AG04450 (cell line): Measurements from ENCODE around the gene TMPRSS11F. TPM values are rescaled to one million over a fixed set of nuclear protein-coding genes. Genes with fewer than 3 reads are reported as not detected.
"Not testable (repeated sequence)": the region's sequence is repeated elsewhere in the genome, so short reads cannot be mapped to it uniquely, and the experiment has no call there.

Source experiments
- CTCF ChIA-PET: fragments of 300-600, 350-600 bp; formaldehyde crosslinking; extraction: SDS; loops from one replicate; lab custom pipeline; 2022; ENCODE audit warnings: antibody characterized with exemption, inconsistent platforms; lab: Charles Lee
- POLR2A ChIA-PET: fragments of 350-600 bp; formaldehyde crosslinking; extraction: SDS; loops from one replicate; lab custom pipeline; 2021; ENCODE audit warnings: antibody characterized with exemption, inconsistent platforms; lab: Yijun Ruan, JAX
- DNase-seq: peaks from one replicate; pipeline ENCODE4 v3.0.0-alpha.2; 2011; ENCODE audit warnings: low read depth, low spot score
- H3K27ac ChIP-seq: one replicate; pipeline ENCODE4 v1.5.1; 2012; ENCODE audit warnings: low read depth, low read length, control low read depth
- H3K27me3 ChIP-seq: one replicate; pipeline ENCODE4 v1.6.0; 2012; ENCODE audit warnings: low read length; ENCODE audit not compliant: control insufficient read depth, insufficient read depth
- H3K4me3 ChIP-seq: 2 replicates; pipeline ENCODE4 v1.5.1; 2011; ENCODE audit warnings: mild to moderate bottlenecking, low read depth, low read length, control low read depth
- H3K9me3 ChIP-seq: 2 replicates; pipeline ENCODE4 v1.5.1; 2012; ENCODE audit warnings: low read length; ENCODE audit not compliant: control insufficient read depth, insufficient read depth
- polyA minus RNA-seq: library from RNA; depleted of rRNA, polyadenylated mRNA; stranded (reverse); fragments of >200 nt; gene quantifications from 2 replicates; pipeline ENCODE4 v1.2.3, GENCODE V29; 2011; rRNA and poly(A)+ RNA removed
- polyA plus RNA-seq: library from polyadenylated mRNA; depleted of rRNA; stranded (reverse); fragments of >200 nt; gene quantifications from 2 replicates; pipeline ENCODE4 v1.2.3, GENCODE V29; 2011; rRNA removed
- TF ChIP-seq, protein P1 (sequence below): IDR thresholded peaks from 2 replicates; pipeline ENCODE4 v1.5.1; 2011; ENCODE audit warnings: low read depth, low read length, control low read depth, inconsistent platforms

TMPRSS11F gene
- not detected in 2 replicates for polyA plus RNA-seq
- not detected in 2 replicates for polyA minus RNA-seq

DNA sequence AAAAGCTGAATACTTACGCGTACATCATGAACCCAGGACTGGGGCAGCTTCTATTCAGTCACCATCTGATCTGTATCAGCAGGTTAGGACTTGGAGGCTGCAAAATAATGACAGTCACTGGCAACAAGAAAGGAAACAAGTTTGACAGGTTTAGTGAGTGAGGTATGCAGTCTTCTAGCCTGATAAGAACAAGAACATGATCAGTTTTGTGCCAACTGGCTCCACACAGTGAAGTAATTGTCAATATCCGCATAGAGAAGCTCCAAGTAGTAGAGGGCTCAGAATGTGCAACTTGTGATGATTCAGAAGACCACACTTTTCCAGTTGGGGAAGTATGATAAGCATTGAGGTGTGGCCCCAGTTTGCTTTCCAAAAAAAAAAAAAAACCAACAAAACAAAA is at the start of gene TMPRSS11F:
Gene TMPRSS11F, minus strand, starts transcription at position 77 of the 400 bp plus-strand sequence. Its CDS starts 49 bp downstream, at position 28.
- TF ChIP-seq, protein P1, sequence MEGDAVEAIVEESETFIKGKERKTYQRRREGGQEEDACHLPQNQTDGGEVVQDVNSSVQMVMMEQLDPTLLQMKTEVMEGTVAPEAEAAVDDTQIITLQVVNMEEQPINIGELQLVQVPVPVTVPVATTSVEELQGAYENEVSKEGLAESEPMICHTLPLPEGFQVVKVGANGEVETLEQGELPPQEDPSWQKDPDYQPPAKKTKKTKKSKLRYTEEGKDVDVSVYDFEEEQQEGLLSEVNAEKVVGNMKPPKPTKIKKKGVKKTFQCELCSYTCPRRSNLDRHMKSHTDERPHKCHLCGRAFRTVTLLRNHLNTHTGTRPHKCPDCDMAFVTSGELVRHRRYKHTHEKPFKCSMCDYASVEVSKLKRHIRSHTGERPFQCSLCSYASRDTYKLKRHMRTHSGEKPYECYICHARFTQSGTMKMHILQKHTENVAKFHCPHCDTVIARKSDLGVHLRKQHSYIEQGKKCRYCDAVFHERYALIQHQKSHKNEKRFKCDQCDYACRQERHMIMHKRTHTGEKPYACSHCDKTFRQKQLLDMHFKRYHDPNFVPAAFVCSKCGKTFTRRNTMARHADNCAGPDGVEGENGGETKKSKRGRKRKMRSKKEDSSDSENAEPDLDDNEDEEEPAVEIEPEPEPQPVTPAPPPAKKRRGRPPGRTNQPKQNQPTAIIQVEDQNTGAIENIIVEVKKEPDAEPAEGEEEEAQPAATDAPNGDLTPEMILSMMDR: no peak
- peaks cover 5% of the 10 kb centered on the region; the same call in 1 of the 2 replicates for H3K9me3 ChIP-seq
- DNase-seq: no peak
- no peaks in the 10 kb centered on the region for H3K27me3 ChIP-seq
- H3K4me3 ChIP-seq: no peak within 1 kb of the TSS
- ChIA-PET POLR2A (no interaction called here), CTCF (interaction anchor here (0.5 to 1.0 kb wide), 3 partner anchors 46 to 736 kb away, joined by 3 to 4 read pairs (median 4); no protein-coding TSS in a partner anchor)
- no peak within 1 kb of the TSS for H3K27ac ChIP-seq

- CTCF ChIA-PET: interaction anchor here (0.6 to 3.5 kb wide), 3 partner anchors 111 to 308 kb away, joined by 3 to 16 read pairs (median 6); no protein-coding TSS in a partner anchor
- POLR2A ChIA-PET: no interaction called here
Measured at GRCh38 chr4:68176904-68177303, 47.2 kb upstream of the TMPRSS11F start.

GRCh38 chr4:68176500-68176899 is 46.8 kb upstream of the TMPRSS11F start:
- no peak for DNase-seq
- Histone ChIP-seq H3K4me3 (no peak overlapping the region), H3K27me3 (no peaks in the 10 kb centered on the region), H3K9me3 (no peaks in the 10 kb centered on the region), H3K27ac (no peak overlapping the region)
- CTCF ChIA-PET: interaction anchor here (0.6 to 3.5 kb wide), 18 partner anchors 8 to 630 kb away, joined by 3 to 30 read pairs (median 4); no protein-coding TSS in a partner anchor
- TF ChIP-seq, protein P1: 0 out of 2 replicates have a peak, but pooled peaks have one; percentile 4
- POLR2A ChIA-PET: no interaction called here

More at GRCh38 chr4:68176904-68177303, 47.2 kb upstream of the TMPRSS11F start:
- no peak overlapping the region for H3K4me3 ChIP-seq
- H3K27me3 ChIP-seq: no peaks in the 10 kb centered on the region
- H3K27ac ChIP-seq: no peak overlapping the region
- TF ChIP-seq, protein P1: no peak
- H3K9me3 ChIP-seq: no peaks in the 10 kb centered on the region
- no peak for DNase-seq

GRCh38 chr4:68175562-68176155 is 46.0 kb upstream of the TMPRSS11F start:
- POLR2A ChIA-PET: no interaction called here

GRCh38 chr4:68174389-68174788 is 44.7 kb upstream of the TMPRSS11F start:
- DNase-seq, H3K9me3 ChIP-seq, H3K27me3 ChIP-seq, POLR2A ChIA-PET, H3K4me3 ChIP-seq, H3K27ac ChIP-seq: not testable (repeated sequence)
- CTCF ChIA-PET: interaction anchor here (3.0 to 3.5 kb wide), 2 partner anchors 305 to 428 kb away, joined by 16 to 30 read pairs; no protein-coding TSS in a partner anchor

More at GRCh38 chr4:68175562-68176155, 46.0 kb upstream of the TMPRSS11F start:
- H3K9me3 ChIP-seq: no peaks in the 10 kb centered on the region
- no peak overlapping the region for H3K4me3 ChIP-seq
- H3K27ac ChIP-seq: no peak overlapping the region
- CTCF ChIA-PET: interaction anchor here (0.6 to 3.5 kb wide), 25 partner anchors 9 to 671 kb away, joined by 3 to 30 read pairs (median 3); no protein-coding TSS in a partner anchor
- peak; percentile 20 for DNase-seq
- H3K27me3 ChIP-seq: no peaks in the 10 kb centered on the region
- TF ChIP-seq, protein P1: peak; percentile 77

DNA sequence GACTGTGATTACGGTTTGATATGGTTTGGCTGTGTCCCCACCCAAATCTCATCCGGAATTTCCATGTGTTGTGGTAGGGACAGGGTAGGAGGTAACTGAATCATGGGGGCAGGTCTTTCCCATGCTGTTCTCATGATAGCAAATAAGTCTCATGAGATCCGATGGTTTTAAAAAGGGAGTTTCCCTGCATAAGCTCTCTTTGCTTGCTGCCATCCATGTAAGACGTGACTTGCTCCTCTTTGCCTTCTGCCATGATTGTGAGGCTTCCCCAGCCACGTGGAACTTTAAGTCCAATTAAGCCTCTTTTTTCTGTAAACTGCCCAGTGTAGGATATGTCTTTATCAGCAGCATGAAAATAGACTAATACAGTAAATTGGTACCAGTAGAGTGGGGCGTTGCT is 42.5 kb upstream of the TMPRSS11F start:
- CTCF ChIA-PET, POLR2A ChIA-PET, H3K27me3 ChIP-seq, H3K4me3 ChIP-seq, DNase-seq, H3K9me3 ChIP-seq, H3K27ac ChIP-seq: not testable (repeated sequence)
